Liver (tissue), 9 donors: Measurements from ENCODE around the gene PLPPR2. TPM values are rescaled to one million over a fixed set of nuclear protein-coding genes. Genes with fewer than 3 reads are reported as not detected.

Experiments used
- DNase-seq: peaks from one replicate; pipeline ENCODE4 v3.0.0-alpha.2; 2017; ENCODE audit warnings: low spot score
- H3K27ac ChIP-seq, 2 donors: one replicate each; pipeline ENCODE4 v1.7.0; 2013; ENCODE audit warnings: inconsistent platforms in 2 of 2, low read length in 2 of 2, control low read depth in 1 of 2, low read depth in 1 of 2, mild to moderate bottlenecking in 1 of 2
- H3K27me3 ChIP-seq, 4 donors: one replicate each; pipeline versions ENCODE4 v1.6.1 to v1.7.0; 2013; ENCODE audit warnings: low read length in 3 of 4, inconsistent platforms in 1 of 4, mild to moderate bottlenecking in 1 of 4, moderate library complexity in 1 of 4; ENCODE audit not compliant: control insufficient read depth in 4 of 4, insufficient read depth in 4 of 4
- H3K36me3 ChIP-seq, 4 donors: one replicate each; pipeline versions ENCODE4 v1.6.1 to v1.7.0; 2013; ENCODE audit warnings: low read length in 3 of 4, mild to moderate bottlenecking in 3 of 4, low read depth in 1 of 4, moderate library complexity in 1 of 4; ENCODE audit not compliant: control insufficient read depth in 4 of 4, insufficient read depth in 3 of 4
- H3K4me1 ChIP-seq, 4 donors: one replicate each; pipeline versions ENCODE4 v1.6.1 to v1.7.0; 2013; ENCODE audit warnings: low read length in 3 of 4, mild to moderate bottlenecking in 3 of 4, moderate library complexity in 1 of 4; ENCODE audit not compliant: control insufficient read depth in 4 of 4, insufficient read depth in 4 of 4
- H3K4me3 ChIP-seq, 3 donors: one replicate each; pipeline versions ENCODE4 v1.6.1 to v1.7.0; 2013; ENCODE audit warnings: low read length in 3 of 3, control low read depth in 1 of 3, low read depth in 1 of 3, mild to moderate bottlenecking in 1 of 3
- H3K9ac ChIP-seq, 2 donors: one replicate each; pipeline ENCODE4 v1.7.0; 2013; ENCODE audit warnings: low read length in 2 of 2, mild to moderate bottlenecking in 2 of 2, moderate library complexity in 2 of 2, control low read depth in 1 of 2, low read depth in 1 of 2
- H3K9me3 ChIP-seq, 4 donors: one replicate each; pipeline versions ENCODE4 v1.6.1 to v1.7.0; 2013; ENCODE audit warnings: low read length in 3 of 4; ENCODE audit not compliant: control insufficient read depth in 4 of 4
- ATF3 ChIP-seq: IDR thresholded peaks from 2 replicates; pipeline ENCODE4 v1.6.1; 2016; ENCODE audit warnings: antibody characterized with exemption
- EGR1 ChIP-seq, 2 donors: IDR thresholded peaks; 2 replicates each; pipeline ENCODE4 v1.6.1; 2016 to 2018; ENCODE audit warnings: antibody characterized with exemption in 2 of 2, low read depth in 2 of 2
- FOXA2 ChIP-seq: IDR thresholded peaks from 2 replicates; pipeline ENCODE4 v1.6.1; 2016; ENCODE audit warnings: antibody characterized with exemption
- GABPA ChIP-seq, 2 donors: IDR thresholded peaks in 1 of 2; conservative IDR thresholded peaks in 1 of 2; 2 replicates each; pipeline ENCODE4 v1.6.1; 2016; ENCODE audit warnings: antibody characterized with exemption in 2 of 2, mild to moderate bottlenecking in 1 of 2, moderate library complexity in 1 of 2
- HNF4A ChIP-seq, 2 donors: conservative IDR thresholded peaks; 2 replicates each; pipeline ENCODE4 v1.6.1; 2016; ENCODE audit warnings: antibody characterized with exemption in 2 of 2, mild to moderate bottlenecking in 2 of 2
- HNF4G ChIP-seq: IDR thresholded peaks from 2 replicates; pipeline ENCODE4 v1.6.1; 2016; ENCODE audit warnings: antibody characterized with exemption
- JUND ChIP-seq, 2 donors: IDR thresholded peaks; 2 replicates each; pipeline ENCODE4 v1.6.1; 2016; ENCODE audit warnings: antibody characterized with exemption in 2 of 2
- NR2F2 ChIP-seq: IDR thresholded peaks from 2 replicates; pipeline ENCODE4 v1.6.1; 2016; ENCODE audit warnings: antibody characterized with exemption
- RAD21 ChIP-seq, 2 donors: IDR thresholded peaks; 2 replicates each; pipeline ENCODE4 v1.6.1; 2016; ENCODE audit warnings: antibody characterized with exemption in 2 of 2, mild to moderate bottlenecking in 2 of 2
- REST ChIP-seq: IDR thresholded peaks from 2 replicates; pipeline ENCODE4 v1.6.1; 2016; ENCODE audit warnings: antibody characterized with exemption, mild to moderate bottlenecking
- RXRA ChIP-seq, 2 donors: IDR thresholded peaks; 2 replicates each; pipeline ENCODE4 v1.6.1; 2017 to 2018; ENCODE audit warnings: antibody characterized with exemption in 2 of 2, mild to moderate bottlenecking in 1 of 2
- SP1 ChIP-seq: IDR thresholded peaks from 2 replicates; pipeline ENCODE4 v1.6.1; 2018; ENCODE audit warnings: antibody characterized with exemption, mild to moderate bottlenecking
- TAF1 ChIP-seq: conservative IDR thresholded peaks from 2 replicates; pipeline ENCODE4 v1.6.1; 2016; ENCODE audit warnings: antibody characterized with exemption, mild to moderate bottlenecking
- YY1 ChIP-seq: IDR thresholded peaks from 2 replicates; pipeline ENCODE4 v1.6.1; 2016; ENCODE audit warnings: antibody characterized with exemption, mild to moderate bottlenecking
- WGBS: extraction: QIAGEN DNeasy Blood & Tissue Kit; methylation state at CpG from one replicate; pipeline ENCODE4 v1.1.7; 2013; 5-methylcytosine and 5-hydroxymethylcytosine counted together
- polyA plus RNA-seq, 2 donors: library from polyadenylated mRNA; stranded (reverse) in 1 of 2; unstranded in 1 of 2; fragments of 200-250 nt in 1 of 2; fragments of >200 nt in 1 of 2; fragmentation: Nextera tagmentation in 1 of 2; extraction: Ambion mirVana in 1 of 2; gene quantifications; one replicate each; pipeline versions ENCODE4 v1.2.1 to v1.2.3, GENCODE V29; 2013 to 2015
- total RNA-seq, 2 donors: library from RNA; depleted of rRNA; stranded (reverse); fragments of >200 nt; gene quantifications; one replicate each; pipeline ENCODE4 v1.2.3, GENCODE V29; 2014
- TF ChIP-seq, protein P1 (sequence below): fragments of 150-350 bp; IDR thresholded peaks from 2 replicates; pipeline ENCODE4 v1.5.1; 2017; ENCODE audit warnings: improper control_type of control experiment, low read depth, low read length; ENCODE audit not compliant: missing input control
- TF ChIP-seq, protein P2 (sequence below): IDR thresholded peaks from 2 replicates; pipeline ENCODE4 v1.6.1; 2016; ENCODE audit warnings: antibody characterized with exemption
- TF ChIP-seq, protein P3 (sequence below): IDR thresholded peaks from 2 replicates; pipeline ENCODE4 v1.6.1; 2016; ENCODE audit warnings: antibody characterized with exemption
- donor health status: healthy.
- donor health status: healthy.
- donor health status: healthy.
- donor health status: healthy.
- donor health status: healthy.

The PLPPR2 gene
- total and polyA plus RNA-seq, 4 donors, result 1.3 to 12.6 (median 7.3) TPM

GRCh38 chr19:11375143-11375948, 20.1 kb downstream of the PLPPR2 start:
- H3K4me3 ChIP-seq, result peak overlapping the region; percentile 54 to 71 (median 66)
- peak; percentile 58 for DNase-seq
- no peaks in the 10 kb centered on the region for H3K9me3 ChIP-seq
- H3K9ac ChIP-seq, result peak overlapping the region; percentile 61 to 86
- peak; percentile 95 for TF ChIP-seq NR2F2
- TF ChIP-seq FOXA2, result no peak
- TF ChIP-seq, protein P1, sequence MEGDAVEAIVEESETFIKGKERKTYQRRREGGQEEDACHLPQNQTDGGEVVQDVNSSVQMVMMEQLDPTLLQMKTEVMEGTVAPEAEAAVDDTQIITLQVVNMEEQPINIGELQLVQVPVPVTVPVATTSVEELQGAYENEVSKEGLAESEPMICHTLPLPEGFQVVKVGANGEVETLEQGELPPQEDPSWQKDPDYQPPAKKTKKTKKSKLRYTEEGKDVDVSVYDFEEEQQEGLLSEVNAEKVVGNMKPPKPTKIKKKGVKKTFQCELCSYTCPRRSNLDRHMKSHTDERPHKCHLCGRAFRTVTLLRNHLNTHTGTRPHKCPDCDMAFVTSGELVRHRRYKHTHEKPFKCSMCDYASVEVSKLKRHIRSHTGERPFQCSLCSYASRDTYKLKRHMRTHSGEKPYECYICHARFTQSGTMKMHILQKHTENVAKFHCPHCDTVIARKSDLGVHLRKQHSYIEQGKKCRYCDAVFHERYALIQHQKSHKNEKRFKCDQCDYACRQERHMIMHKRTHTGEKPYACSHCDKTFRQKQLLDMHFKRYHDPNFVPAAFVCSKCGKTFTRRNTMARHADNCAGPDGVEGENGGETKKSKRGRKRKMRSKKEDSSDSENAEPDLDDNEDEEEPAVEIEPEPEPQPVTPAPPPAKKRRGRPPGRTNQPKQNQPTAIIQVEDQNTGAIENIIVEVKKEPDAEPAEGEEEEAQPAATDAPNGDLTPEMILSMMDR, result no peak
- TF ChIP-seq ATF3, result no peak
- TF ChIP-seq HNF4A (conservative IDR thresholded peaks at IDR 0.05), result peak; percentile 66 to 76
- TF ChIP-seq JUND (IDR thresholded peaks at IDR 0.05), result peak in 1 of 2 donors; percentile 56
- TF ChIP-seq EGR1 (IDR thresholded peaks at IDR 0.05; ENCODE audit: low read depth in 2 of 2), result peak in 1 of 2 donors; percentile 59
- TF ChIP-seq HNF4G, result no peak
- TF ChIP-seq RAD21 (IDR thresholded peaks at IDR 0.05), result peak; percentile 3 to 41
- TF ChIP-seq, protein P2, sequence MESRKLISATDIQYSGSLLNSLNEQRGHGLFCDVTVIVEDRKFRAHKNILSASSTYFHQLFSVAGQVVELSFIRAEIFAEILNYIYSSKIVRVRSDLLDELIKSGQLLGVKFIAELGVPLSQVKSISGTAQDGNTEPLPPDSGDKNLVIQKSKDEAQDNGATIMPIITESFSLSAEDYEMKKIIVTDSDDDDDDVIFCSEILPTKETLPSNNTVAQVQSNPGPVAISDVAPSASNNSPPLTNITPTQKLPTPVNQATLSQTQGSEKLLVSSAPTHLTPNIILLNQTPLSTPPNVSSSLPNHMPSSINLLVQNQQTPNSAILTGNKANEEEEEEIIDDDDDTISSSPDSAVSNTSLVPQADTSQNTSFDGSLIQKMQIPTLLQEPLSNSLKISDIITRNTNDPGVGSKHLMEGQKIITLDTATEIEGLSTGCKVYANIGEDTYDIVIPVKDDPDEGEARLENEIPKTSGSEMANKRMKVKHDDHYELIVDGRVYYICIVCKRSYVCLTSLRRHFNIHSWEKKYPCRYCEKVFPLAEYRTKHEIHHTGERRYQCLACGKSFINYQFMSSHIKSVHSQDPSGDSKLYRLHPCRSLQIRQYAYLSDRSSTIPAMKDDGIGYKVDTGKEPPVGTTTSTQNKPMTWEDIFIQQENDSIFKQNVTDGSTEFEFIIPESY, result peak; percentile 30
- peak in 1 of 2 donors; percentile 19 for TF ChIP-seq GABPA (IDR thresholded peaks at IDR 0.05 in 1 of 2, conservative IDR thresholded peaks at IDR 0.05 in 1 of 2)
- TF ChIP-seq, protein P3, sequence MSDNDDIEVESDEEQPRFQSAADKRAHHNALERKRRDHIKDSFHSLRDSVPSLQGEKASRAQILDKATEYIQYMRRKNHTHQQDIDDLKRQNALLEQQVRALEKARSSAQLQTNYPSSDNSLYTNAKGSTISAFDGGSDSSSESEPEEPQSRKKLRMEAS, result no peak
- no peak for TF ChIP-seq TAF1
- peak; percentile 91 for TF ChIP-seq REST
- peak; percentile 71 for TF ChIP-seq YY1
- TF ChIP-seq SP1, result peak; percentile 67
- TF ChIP-seq RXRA (IDR thresholded peaks at IDR 0.05), result peak in 1 of 2 donors; percentile 60
- peaks cover 0 to 4% (median under 1%) of the 10 kb centered on the region in 4 donors for H3K36me3 ChIP-seq
- WGBS, result 4% methylated on average over 27 of the region's 27 CpGs
- peak overlapping the region; percentile 87 to 98 for H3K27ac ChIP-seq
- peaks cover 4 to 38% (median 21%) of the 10 kb centered on the region in 4 donors for H3K4me1 ChIP-seq
- no peaks in the 10 kb centered on the region for H3K27me3 ChIP-seq
